ENCODE measurements around the gene DGAT2.
A peak's percentile ranks its signal among the peaks of the same experiment; 100 is the strongest.
"Not testable (repeated sequence)": the region's sequence is repeated elsewhere in the genome, so short reads cannot be mapped to it uniquely, and the experiment has no call there.

DGAT2 gene, protein sequence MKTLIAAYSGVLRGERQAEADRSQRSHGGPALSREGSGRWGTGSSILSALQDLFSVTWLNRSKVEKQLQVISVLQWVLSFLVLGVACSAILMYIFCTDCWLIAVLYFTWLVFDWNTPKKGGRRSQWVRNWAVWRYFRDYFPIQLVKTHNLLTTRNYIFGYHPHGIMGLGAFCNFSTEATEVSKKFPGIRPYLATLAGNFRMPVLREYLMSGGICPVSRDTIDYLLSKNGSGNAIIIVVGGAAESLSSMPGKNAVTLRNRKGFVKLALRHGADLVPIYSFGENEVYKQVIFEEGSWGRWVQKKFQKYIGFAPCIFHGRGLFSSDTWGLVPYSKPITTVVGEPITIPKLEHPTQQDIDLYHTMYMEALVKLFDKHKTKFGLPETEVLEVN

DNA sequence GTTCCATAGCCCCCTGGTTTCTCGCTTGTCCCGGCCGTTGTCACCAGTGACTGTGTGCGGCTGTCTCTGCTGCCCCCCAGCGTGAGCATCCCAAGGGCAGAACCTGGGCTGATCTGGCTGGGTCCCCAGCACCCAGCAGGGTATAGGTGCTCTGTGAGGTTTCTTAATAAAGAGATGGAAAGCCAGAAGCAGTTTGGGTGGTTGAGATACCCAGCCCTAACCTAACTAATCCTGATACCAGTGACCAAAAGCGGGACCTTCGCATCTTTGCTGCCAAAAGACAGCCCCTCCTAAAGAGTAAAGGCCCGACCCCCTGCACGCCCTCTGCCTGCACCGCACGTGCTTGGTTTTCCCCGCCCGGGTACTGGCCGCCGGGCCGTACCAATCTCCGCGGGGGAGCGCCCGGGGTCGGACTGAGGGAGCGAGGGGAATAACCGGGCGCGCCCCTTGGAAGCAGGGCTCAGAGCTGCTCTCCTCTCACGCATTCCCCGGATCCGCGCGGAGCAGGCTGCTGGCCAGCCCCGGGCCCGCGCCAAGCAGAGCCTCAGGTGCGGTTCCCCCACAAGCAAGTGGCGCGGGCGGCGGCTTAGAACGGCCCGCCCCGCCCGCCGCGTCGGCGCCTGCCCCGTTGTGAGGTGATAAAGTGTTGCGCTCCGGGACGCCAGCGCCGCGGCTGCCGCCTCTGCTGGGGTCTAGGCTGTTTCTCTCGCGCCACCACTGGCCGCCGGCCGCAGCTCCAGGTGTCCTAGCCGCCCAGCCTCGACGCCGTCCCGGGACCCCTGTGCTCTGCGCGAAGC is at the start of gene DGAT2:
Gene DGAT2, plus strand, starts transcription at position 667 of the 797 bp plus-strand sequence. CDS start 214 bp downstream, outside the sequence.
- peak; percentile 59 for DNase-seq

DNA sequence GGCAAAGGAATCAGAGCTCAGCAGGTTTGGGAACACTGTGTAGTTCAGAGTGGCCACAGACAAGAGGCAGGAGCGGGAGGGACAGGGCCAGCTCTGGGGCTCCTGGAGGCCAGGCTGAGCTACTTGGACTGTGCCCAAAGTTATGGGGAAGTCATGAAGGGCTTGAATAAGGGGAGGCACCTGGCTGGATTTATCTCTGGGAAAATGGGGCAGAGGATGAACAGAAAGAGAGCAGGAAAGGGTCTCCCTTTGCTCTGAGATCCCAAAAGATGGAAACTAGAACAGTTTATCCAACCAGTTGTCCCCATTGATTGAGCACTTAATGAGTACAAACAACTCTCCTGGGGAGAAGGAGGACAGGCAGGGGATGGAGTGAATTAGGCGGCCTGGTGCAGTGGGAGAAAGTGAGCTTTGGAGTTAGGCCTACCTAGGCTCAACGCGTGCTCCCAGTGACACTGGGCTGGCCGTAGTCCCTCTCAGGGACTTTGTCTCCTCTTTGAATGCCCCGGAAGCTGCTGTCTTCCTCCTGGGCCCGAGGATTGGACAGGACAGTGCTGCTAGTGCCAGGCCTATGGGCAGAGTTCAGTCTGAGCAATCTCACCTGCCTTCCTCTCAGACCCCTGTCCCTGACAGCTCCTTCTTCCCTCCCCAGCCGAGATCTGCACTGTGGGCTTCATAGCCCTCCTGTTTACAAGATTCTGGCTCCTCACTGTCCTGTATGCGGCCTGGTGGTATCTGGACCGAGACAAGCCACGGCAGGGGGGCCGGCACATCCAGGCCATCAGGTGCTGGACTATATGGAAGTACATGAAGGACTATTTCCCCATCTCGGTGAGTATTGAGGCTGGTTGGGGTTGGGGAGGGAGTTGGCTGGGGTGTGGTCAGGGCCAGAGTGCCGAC is 49.0 kb upstream of the DGAT2 start:
- no peak for DNase-seq

DNA sequence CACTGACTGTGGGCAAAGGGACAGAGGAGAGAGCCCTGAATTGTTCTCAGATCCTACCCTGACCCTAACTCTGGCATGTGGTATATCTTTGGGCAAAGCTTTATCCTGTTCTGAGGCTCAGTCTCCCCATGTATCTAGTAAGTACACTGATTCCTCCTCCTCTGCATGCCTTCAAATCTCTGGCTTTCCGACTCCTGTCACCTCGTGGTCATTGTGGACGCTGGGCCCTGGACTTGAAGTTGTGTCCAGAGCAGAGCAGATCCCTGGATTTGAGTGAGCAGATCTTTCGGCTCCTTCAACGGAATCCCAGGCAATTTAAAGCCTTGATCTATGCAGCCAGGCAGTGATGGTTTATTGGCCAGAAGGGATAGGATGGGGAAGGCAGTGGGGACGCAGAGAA is 47.9 kb upstream of the DGAT2 start:
- DNase-seq = no peak

DNA sequence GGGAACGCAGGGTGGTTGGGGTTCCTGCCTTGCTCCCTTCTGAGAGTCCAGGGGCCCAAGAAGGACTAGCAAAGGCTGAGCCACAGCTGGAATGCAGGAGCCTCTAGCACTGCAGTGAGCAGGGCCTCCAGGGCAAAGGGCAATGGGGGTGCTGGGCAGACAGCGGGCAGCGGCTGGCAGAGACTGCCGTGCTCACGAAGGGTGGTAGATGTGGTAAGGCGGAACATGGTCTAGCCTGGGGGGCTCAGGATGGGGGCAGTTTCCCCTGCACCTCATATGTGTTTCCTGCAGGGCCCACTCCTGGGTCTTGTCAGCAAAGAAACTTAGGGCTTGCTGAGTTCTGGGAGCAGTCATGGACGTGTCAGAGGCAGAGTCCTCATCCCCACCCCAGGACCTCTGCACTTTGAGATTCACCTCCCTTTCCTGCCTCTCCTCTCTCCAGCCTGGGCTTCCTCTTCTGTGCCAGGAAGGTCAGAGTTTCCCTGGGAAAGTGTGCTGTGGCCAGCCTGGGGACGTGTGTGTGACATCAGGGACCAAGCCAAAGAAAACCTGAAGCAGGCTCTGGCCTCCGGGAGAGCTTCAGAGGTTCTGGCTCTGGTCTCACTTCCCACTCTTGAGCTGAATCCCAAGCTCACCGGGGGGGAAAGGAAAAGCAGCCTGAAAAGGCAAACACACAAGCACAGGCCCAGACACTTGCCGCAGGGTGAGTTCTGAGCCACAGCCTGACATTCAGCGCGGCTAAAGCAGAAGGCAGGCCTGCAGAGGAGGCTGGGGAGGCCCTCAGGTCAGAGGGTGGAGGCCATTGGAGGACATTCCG is 46.5 kb upstream of the DGAT2 start:
- DNase-seq = no peak

DNA sequence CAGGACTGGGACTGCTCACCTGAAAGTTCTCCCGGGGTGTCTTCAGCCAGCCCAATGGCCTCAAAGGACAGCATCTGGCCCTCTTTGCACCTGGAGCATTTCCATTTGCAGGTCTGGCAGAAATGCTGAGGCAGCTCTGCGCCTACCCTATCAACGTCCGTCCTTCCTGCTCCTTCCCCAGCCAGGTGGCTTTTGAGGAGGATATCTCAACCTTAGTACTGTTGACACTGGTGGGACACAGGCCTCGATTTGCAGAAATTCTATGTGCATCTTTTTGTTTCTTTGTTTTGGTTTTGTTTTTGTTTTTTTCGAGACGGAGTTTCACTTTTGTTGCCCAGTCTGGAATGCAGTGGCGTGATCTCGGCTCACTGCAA is 45.9 kb upstream of the DGAT2 start:
- no peak for DNase-seq

DNA sequence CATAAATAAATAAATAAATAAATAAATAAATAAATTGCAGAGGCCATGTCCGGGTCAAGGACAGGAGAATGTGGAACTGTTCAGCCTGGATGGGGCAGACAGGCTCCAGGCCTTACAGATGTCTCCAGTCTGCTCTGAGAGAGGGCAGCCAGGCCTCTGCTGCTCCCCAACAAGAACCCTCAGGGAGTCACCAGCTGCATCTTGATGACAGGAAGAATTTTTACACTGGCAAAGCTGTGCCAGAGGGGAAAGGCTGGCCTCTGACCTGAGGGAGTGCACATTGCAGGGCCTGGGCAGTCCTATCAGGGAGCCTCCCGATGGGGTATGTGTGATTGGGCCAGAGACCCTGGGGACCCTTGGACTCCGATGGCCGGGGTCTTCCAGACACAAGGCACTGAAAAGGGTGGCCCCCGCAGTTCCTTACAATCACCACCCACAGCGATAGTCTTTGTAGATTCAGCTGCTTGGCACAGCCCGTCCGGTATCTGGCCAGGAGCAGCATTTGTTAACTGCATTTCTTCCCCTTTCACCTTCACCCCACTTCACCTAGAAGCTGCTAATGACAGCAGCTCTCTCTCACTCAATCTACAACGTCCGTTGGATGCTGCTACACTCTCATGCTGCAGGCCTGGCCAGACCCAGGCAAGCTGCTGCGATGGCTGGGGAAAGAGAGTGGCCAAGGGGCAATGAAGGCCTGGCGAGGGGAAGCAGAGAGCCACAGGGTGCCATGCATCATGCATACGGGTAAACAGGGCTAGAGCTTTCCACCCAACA is 42.8 kb upstream of the DGAT2 start:
- DNase-seq = no peak

DNA sequence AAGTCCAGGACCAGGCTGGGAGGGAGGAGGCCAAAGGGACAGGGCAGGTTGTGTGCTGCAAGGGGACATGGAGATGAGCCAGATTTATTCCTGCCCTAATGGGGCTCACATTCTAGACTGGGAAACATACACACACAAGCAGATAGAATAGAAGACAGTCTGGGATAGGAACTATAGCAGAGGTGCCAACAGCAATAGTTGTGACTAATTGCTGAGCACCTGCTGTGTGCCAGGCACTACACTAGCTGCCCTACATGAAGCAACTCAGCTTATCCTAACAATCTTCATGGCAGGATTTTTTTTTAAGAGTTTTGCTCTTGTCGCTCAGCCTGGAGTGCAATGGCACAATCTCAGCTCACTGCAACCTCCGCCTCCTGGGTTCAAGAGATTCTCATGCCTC is 39.6 kb upstream of the DGAT2 start:
- no peak for DNase-seq

DNA sequence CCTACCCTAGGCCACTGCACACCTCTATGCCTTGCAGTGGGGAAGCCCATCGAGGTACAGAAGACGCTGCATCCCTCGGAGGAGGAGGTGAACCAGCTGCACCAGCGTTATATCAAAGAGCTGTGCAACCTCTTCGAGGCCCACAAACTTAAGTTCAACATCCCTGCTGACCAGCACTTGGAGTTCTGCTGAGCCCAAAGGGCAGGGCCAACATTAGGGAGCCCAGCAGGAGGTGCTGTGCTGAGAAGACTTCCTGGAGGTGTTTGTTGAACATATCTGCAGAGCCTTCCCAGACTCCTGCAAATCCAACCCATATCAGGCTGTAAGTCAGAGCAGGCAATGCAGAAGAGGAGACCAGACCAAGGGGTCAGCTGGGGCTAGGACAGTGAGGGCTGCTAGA is 37.5 kb upstream of the DGAT2 start:
- DNase-seq = no peak

DNA sequence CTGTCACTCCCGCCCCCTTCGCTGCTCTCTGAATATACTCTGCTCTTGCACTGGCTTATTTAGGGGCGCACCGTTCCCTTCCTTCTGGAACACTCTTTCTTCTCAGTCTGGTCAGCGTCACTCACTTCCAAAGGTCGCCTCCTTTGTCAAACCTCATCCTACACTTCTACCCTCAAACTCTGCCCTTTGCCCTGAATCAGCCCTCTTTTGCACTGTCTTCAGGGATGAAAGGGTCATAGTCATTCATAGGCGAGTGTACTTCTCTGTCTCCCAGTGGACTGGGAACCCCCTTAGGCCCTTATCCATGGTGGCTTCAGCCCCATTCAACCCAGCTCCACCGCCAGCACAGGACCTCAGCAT is 35.5 kb upstream of the DGAT2 start:
- no peak for DNase-seq

DNA sequence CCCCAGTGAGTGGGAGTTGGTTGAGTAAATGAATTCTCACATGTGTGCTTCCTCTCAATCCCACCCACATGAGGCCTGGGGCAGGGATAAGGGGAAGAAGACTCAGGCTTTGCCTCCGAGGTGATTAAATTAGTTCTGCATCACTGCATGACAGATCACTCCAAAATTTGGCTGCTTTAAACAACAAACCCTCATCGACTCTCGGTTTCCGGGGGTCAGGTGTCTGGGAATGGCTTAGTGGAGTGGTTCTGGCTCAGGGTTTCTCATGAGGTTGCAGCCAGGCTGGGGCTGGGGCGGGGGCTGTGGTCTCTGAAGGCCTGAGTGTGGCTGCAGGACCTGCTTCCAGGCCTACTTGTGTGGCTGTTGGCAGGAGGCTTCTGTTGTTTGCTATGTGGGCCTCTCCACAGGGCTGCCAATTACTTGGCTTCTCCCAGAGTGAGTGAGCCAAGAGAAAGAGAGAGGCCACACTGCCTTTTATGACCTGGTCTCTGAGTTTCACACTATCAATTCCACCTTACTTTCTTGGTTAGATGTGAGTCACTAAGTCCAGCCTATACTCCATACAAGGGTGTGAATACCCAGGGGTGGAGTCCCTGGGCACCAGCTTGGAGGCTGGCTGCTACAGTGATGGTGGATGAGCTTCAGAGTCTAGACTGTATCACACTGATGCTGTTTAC is 35.0 kb upstream of the DGAT2 start:
- no peak for DNase-seq

DNA sequence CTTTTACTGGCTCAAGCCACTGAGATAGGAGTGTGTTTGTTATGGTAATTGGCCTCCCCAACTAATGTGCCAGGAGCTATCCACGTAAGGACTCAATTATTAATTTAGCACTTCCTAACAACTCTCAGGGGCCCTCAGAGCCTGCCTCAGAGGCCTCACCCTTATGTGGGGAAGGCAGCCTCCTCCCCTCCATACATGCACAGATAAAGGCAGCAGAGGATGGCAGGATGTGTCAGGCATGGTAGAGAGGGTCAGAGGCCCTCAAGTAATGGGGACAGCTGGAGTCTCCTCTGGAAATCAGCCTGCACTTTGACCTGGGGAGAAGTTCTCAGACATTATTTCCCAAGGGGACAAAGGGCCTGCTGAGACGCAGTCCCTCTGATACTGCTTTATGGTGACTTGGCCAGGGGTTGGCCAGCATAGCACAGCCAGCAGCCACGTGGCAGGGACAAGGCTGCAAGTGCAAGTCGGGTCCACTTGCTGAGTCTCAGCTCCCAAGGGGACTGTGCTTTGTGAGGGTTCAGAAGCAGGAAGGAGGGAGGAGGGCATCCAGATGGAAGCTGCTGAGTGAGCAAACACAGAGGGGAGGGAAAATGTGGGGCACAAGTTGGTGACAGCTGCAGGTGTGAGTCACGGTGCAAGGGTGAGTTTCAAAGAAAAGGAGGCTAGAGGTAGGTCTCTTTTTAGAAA is 33.9 kb upstream of the DGAT2 start:
- DNase-seq = no peak

DNA sequence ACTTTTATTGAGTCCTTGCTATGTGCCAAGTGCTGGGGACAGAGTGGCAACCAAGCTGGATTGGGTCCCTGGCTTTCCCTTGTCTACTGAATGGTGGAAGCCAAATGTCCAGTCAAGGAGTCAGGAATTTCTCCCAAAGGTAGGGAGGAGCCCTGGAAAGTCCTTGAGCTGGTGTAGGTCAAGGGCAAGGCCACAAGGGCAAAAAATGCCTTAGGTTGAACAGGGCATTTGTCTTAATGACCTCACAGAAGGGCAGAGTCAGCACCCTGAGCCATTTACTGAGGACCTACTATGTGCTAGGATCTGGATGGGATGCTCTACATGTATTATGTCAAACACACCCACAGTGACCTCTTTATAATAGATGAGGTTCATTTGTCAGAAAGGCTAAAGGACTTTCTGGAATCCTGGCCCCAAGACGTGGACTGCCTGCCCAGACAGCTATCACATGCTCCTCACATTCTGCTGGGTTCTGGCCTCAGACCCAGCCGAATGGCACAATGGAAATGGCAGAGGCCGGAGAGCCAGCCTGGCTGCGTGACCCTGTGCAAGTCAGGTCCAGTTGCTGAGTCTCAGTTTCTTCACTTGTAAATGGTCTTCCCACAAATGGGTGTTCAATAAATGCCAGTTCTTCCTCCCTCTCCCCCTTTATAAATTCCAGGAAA is 33.3 kb upstream of the DGAT2 start:
- DNase-seq = no peak

DNA sequence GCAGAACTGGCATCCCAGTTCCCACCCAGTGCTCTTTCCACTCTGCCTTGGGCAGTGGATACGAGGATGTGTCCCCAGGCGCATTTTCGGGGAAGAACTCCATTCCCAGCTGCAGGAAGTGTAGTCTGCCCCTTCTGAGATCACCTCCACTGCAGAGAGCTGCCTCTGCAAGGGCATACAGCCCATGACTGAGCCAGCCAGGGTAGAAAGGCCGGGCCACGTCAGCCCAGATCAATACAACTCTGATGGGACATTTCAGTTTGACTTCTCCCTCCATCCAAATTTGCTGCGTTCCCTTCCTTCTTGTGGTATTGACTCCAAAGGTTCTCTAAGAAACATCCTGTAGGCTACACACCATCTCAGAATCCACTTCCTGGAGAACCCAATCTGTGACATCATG is 31.3 kb upstream of the DGAT2 start:
- no peak for DNase-seq

DNA sequence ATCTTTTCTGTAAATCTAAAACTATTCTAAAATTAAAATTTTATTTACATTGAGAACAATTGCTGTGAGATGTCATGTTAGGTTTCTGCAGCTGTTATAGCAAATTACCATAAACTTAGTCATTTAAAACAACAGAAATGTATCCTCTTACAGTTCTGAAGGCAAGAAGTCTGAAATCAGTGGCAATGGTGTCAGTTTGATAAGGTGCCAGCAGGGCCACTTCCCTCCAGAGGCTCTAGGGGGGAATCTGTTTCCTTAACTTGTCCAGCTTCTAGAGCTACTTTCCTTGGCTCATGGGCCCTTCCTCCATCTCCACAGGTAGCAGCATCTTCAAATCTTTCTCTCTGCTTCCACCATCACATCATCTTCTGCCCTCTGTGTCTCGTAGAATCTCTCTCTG is 27.9 kb upstream of the DGAT2 start:
- no peak for DNase-seq

DNA sequence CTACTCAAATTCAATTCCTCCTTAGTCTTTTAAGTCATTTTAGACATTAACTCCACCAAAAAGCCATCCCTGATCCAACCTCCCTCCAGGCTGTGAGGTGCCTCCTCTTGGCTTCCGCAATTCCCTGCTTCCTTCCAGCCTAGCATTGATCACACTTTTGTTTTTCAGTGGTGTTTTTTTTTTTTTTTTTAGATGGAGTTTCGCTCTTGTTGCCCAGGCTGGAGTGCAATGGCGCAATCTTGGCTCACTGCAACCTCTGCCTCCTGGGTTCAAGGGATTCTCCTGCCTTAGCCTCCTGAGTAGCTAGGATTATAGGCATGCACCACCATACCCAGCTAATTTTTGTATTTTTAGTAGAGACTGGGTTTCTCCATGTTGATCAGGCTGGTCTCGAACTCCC is 25.4 kb upstream of the DGAT2 start:
- not testable (repeated sequence) for DNase-seq

DNA sequence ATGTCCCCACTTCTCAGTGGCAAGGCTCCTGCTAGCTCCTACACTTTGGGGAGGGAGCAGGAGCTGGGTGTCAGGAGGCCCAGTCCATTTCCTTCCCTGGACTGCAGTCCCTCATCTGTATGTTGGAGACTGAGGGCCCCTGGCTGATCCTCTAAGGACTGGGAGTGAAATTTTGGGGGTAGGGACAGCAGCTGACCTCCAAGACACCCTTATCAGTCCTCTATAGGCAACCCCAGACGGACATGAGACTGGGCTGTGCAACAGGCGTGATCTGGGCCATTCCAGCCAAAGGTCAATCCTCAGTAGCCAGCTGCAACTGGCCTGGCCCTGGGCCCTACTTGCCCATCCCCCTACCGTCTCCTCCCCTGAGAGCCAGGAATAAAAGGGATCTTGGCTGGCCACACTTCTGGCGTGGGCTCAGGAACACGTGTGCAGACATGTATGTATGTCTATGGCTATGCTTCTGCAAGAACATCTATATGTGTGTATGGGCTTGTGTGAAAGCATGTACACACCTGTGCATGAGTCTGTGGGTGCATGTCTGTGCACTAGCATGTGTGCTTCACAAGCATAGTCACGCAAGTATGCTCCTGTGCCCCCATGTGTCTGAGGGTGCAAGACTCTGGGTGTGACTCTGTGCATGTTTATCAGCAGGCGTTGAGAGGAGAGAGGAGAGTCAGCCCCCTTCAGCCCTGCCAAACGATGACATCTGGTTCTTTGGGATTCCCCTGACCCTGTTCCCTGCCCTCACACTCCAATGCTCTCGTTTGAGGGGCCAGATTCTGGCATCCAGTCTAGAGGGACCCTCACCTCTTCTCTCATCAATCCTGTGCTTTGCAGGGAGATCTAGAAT is 24.6 kb upstream of the DGAT2 start:
- no peak for DNase-seq

DNA sequence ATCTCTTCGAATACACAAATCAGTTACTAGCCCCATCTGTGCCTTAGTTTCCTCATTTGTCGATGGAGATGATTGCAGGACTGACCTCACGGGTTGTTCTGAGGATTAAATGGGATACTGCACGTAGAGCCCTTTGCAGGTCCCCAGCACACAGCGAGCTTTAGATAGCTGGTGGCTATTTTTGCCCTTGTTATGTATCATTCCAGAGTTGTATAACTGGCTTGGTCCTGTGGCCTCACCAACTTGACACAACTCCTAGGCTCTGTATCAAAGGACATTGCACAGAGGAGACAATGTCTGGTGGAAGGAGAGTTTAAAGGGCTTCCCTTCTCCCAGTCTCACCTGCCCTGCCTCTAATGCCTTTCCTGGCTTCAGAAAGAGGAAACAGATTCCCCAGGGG is 22.8 kb upstream of the DGAT2 start:
- no peak for DNase-seq

DNA sequence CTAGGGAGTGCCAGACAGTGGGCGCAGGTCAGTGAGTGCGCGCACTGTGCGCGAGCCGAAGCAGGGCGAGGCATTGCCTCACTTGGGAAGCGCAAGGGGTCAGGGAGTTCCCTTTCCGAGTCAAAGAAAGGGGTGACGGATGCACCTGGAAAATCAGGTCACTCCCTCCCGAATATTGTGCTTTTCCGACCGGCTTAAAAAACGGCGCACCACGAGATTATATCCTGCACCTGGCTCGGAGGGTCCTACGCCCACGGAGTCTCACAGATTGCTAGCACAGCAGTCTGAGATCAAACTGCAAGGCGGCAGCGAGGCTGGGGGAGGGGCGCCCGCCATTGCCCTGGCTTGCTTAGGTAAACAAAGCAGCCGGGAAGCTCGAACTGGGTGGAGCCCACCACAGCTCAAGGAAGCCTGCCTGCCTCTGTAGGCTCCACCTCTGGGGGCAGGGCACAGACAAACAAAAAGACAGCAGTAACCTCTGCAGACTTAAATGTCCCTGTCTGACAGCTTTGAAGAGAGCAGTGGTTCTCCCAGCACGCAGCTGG is 19.8 kb upstream of the DGAT2 start:
- DNase-seq = not testable (repeated sequence)

DNA sequence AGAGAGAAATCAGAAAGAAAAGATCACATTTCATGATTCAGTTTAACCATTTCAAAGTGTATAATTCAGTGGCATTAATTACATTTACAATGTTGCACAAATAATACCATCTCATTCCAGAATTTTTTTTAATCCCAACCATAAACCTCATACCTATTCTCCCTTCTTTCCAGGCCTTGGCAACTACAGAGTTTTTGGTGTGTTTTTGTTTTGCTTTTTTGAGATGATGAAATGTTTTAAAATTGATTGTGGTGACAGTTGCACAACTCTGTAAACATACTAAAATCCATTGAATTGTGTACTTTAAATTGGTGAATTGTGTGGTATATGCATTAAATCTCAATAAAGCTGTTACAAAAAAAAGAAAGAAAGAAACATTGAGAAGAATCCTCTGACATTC is 13.6 kb upstream of the DGAT2 start:
- DNase-seq = not testable (repeated sequence)
